Astrocyte of the hippocampus (primary cell): ENCODE results near the gene RPP25.
"Not testable (repeated sequence)": the region's sequence is repeated elsewhere in the genome, so short reads cannot be mapped to it uniquely, and the experiment has no call there.

ENCODE experiments used
- DNase-seq: peaks from one replicate; pipeline ENCODE4 v3.0.0; 2011; ENCODE audit warnings: low read depth, low spot score

RPP25 gene

DNA sequence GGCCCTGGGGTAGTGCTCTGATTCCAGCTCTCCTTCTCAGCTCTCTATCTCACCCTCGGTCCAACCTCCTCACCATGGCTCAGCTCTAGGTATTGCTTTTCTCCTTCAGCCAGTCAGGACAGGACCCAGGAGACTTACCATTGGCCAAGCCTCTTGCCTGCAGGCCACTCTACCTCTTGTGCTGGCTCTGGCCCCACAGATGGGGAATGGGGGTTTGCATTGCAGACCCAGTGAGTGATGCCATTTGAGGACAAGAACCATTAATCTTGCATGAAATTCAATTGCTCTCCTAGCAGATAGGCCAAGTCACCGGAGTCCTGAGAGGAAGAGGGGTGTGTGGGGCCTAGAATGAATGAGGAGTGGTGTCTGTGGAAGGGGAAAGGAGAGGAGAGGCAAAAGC, 6.1 kb upstream of the RPP25 start:
- no peak for DNase-seq

DNA sequence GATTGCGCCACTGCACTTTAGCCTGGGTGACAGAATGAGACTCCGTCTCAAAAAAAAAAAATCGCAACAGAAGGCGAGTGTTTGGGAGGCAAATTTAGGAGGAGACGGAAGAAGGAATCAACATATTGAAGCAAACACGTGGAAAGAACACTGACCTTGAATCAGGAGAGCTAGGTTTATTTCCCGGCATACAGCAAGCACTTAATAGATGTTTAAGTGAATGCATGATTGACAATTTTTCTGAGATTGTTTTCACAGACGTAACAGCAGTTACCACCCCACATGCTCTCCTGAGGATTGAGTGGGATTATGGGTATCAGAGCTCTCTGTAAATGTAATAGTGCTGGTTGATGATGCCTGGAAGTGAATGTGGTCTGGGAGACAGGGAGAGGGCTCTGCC, 5.6 kb upstream of the RPP25 start:
- DNase-seq = no peak

DNA sequence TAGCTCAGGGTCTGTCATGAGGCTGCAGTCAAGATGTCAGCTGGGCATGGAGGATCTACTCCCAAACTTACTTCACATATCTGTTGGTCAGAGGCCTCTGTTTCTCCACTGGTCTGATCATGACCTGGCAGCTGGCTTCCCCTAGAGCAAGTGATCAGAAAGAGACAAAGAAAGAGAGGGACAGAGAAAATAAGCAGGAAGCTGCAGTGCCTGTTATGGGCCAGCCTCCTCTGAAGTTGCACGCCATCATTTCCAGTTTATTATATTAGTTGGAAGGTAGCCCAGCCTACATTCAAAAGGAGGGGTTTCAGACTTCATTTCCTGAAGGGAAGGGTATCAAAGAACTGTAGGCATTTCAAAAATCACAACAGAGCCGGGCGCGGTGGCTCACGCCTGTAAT, 5.0 kb upstream of the RPP25 start:
- DNase-seq = no peak

DNA sequence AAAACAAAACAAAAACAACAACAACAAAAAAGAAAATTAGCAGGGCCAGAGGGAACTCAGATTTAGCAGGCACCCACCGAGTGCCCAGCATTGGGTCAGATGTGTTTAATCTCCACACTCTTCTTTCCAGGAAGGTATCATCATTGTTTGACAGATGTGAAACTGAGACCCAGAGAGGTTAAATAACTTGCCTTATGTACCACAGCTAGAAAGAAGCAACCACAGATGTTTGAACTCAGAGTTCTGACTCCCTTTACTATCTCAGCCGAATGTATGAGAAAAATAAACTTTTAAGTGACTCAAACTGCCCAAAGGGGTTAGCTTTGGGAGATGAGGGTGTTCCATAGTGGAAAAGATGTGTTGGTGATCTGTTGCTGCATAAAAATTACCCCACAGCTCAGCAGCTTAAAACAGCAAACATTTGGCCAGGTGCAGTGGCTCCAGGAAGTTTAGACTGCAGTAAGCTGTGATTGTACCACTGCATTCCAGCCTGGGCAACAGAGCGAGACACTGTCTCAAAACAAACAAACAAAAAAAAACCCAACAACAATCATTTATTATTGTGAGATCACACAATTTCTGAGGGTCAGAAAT, 4.5 kb upstream of the RPP25 start:
- no peak for DNase-seq

DNA sequence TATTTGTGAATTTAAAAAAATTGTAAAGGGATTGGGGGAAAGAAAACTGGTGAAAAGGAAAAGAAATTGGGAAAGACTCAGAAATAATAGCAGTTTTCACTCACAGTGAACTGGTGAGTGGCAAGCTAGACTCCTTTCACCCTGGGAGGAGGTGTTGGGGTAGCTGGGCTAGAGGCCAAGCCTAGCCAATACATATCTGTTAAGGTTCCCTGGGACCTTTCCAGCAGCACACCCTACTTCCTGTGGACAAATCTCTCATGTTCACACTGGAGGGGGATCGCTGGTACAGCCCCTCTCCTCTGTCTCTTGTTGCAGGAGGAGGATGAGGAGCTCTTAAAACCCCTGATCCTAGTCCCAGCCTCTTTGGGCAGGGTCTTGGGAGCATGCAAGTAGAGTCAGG, 3.7 kb upstream of the RPP25 start:
- no peak for DNase-seq

DNA sequence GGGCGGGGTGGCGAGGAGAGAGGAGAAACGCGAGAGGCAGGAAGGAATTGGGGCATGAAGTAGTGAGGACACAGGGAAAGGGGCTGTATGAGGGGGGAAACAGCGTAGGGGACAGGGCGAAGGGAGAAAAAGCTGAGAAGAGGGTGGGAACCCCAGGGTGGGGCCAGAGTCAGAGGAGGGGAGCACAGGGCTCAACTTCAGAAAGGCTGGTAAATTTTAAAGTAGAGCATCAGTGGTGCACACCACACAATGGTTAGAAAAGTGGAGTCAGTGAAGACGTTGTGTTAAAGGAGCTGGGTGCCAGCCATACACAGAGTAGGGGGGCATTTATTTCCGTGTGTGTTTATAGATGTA, 3.0 kb upstream of the RPP25 start:
- no peak for DNase-seq

DNA sequence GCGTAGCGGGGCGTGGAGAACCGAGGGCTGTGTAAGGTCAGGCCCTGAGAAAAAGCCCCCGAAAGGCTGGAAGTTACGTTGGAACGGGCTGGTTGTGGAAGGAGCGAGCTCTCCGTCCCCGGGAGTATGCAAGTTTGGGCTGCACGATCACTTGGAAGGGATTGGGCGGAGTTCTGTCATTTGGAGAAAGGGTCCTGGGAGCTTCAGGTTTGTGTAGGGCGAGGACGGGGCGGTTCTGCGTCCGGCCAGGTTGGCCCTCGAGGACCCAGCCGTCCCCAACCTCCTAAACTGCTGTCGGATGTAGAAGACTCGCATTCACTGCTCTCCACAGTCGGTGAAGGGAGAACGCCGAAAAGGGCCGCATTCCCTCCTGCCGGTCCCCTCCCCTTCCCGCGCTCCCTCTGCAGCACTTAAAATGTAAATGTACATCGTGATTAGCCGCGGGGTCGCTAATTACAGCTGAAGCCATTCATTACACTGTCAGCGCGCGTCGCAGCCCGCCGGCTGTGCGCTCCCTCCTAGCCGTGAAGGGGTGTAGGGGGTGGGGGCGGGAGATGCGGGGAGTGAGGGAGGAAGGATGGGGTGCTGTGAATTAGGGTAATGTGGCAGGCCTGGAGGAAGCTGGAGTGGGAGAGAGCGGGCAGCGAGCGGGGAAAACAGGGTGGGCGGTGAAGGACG, 2.5 kb upstream of the RPP25 start:
- DNase-seq = no peak

DNA sequence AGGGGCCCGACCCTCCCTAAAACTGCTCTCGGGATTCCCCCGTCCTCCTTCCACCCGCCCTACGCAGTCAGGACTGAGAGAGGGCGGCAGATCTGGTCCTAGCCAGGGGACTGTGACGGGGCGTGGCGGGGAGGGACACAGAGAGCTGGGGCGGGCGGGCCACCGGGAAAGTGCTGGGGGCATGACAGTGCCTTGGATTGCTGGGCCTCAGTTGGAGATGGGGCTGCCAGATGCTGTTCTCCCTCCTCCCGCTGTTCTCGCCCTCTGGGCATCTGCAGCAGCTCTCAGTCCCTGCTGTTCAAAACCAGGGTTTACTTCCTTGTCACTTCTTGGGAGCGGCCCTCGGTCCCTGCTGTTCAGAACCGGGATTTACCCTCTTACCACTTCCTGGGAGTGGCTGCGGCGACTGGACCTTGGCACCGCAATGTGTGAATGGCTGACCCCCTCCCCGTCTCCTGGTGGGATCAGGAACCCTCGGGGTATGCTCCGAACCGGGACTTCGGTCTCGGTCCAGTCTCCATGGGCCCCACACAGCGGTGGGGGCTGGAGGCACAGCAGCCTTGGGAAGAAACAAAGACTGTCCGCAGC, 1.8 kb upstream of the RPP25 start:
- peak; percentile 30 for DNase-seq

DNA sequence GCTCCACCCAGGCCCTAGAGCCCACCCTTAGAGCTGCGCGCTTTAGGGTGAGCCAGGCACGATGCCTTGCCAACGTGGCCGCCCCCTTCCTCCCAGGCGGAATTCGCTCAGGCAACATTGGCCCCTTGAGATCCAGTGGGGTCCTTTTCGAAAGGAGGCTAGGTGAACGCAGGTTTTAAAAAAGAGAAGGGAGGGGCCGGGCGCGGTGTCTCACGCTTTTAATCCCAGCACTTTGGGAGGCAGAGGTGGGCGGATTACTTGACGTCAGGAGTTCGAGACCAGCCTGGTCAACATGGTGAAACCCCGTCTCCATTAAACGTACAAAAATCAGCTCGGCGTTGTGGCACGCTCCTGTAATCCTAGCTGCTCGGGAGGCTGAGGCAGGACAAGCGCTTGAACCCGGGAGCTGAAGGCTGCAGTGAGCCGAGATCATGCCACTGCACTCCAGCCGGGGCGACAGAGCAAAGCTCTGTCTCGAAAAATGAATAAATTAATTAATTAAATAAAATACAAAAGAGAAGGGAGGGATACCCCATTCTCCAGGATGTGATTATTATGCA, 984 bp upstream of the RPP25 start:
- DNase-seq = no peak

DNA sequence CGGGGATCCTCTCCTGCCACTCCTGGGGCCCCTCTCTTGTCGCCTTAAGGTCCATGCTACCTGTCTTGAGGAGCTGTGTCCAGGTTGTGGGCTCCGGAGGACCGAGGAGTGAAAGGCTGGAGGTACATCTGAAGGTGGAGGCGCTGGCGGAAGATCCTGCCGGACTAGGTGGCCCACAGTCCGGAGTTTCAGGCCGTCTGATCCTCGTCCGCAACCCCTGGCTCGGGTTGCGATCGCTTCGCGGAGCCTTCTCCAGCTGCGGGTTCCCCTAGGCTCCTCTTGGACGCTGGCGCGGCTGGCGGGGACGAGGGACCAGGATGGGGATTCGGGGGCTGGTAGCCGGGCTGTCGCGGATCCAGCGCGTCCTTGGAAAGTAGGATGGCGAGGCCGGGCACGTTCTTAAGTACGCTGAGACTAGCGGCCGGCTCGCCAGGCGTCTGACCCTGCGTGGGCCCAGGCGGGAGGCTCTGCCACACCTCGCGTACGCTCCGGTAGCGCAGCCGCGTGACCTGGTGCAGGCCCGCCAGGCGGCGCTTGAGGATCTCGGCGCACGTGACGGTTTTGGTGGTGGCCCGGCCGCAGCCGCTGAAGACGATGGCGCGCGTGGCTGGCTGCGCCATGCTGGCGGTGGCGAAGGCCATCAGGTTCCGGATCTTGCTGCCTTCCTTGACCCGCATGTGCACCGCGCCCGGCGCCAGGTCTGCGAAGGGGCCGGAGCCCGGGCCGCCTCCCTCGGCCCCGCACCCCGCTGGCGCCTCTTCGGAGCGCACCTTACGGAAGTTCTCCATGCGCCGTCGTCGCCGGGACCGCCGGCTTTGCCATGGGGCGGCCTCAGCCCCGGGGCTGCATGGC, 550 bp downstream of the RPP25 start:
- DNase-seq = peak; percentile 71

DNA sequence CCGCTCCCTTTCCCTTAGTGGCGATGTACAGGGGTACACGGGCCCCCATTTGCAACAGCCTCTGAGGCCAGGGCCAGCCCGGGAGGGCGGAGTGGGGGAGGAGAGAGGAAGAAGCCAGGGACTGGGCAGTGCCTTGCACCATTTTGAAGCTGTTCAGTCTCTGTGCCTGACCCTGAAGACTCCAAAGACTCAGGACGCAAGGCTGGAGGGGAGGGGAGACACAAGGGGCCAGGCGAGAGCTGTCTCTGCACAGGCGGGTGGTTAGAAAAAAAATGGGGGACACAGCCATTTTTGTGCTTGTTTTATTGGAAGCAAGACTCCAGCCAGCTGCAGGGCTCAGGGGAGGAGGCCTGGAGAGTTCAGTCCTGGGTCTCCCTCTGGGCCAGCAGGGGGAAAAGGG, 1.6 kb downstream of the RPP25 start:
- no peak for DNase-seq

DNA sequence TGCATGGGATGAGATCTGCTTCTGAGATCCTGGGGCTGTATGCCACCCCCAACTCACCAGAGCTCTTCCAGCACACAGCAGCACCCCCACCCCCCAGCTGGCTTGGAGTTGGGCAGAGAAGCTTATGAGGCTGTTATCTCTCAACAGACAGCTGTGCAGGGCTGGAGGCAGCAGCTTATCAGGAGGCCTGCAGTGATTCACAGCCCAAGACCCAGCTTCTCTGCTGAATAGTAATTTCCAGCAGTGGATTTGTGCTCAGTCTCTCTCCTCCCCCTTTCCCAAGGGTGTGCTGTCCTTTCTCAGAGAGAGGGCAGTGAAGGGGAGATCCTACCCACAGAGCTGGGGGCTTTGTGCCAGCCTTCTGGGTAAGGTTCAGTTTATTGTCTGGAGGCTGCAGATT, 2.1 kb downstream of the RPP25 start:
- peak; percentile 56 for DNase-seq

DNA sequence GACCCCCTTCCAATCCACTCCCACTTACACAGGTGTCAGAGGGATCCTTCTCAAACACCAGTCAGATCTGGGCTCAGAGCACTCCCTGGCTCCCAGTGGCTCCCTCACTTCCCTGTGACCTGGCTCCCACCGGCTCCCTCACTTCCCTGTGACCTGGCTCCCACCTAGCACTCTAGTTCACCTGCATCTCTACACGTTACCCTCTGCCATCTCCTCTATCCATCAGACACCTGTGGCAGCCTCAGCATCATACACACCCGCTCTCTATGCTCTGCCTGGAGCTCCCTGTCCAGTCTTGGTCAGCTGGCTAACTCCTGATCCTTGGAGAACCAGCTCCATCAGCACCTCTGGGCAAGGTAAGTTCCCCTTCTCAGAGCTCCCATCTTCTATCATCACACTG, 5.6 kb downstream of the RPP25 start:
- no peak for DNase-seq

DNA sequence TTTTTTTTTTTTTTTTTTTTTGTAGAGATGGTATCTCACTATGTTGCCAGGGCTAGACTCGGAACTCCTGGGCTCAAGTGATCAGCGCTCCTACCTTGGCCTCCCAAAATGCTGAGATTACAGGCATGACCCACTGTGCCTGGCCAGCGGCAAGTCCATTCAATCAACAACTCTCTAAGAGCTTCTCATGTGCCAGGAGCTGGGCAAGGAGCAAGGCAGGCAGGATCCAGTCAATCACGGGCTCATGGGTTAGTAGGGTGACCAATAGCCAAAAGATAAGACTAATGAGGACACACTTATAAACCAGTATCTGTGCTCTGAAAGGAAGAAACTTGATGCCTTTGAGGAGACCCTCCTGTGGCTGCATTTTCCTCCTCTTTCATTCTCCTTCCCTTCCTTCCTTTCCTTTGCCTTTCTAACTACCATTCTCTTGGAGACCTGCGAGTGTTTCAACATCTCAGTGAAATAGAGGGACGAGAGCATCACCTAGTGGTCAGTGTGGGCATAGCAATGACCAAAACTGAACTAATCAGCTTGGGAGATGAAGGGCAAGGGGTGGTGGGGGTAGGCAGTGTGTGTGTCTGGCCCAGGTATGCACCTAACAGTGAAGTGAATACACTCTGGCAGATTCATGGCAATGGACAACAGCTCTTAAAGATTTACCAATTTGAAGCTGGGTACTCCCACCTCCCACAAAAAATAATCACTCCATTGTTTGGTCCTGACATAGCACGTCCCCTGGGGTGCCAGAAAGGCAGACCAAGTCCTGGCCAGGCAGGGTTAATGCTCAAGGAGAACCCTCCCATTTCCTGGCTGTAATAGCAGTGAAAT, 6.3 kb downstream of the RPP25 start:
- DNase-seq = peak; percentile 88

DNA sequence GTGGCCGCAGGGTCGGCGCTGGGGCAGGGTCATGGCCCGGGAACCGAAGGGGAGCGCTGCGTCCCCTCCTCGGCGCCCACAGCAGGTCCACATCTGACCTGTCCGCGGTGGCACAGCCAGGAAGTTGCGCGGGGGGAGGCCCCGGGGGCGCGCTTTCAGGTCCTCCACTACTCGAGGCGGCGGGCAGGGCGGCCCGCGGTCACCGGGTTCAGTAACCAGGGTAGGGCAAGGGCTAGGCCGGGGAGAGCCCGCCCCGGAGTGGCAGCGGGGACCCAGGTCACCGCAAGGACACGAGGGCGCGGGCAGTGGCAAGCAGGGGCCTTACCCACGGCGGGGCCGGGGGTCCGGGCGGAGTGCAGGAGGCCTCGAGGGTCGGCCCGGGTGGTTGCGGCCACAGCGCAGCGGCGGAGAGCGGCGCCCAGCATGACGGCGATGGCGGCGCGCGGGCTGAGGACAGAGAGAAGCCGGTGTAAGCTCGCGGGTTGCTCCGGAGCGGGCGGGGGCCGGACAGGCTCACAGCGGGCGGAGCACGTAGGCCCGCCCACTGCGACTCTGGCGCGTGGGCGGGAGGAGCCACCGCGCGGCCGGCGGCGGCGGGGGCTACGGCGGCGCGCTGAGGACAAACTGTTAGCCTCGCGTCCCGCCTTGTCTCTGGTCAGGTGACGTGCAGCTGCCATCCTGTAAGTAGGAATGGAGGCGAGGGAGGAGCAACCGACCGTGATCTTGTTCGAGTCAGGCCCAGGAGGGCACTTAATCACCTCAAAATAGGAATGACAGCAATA, 18.8 kb downstream of the RPP25 start, which contains the start of gene COX5A:
Gene COX5A, minus strand, starts transcription at position 484 of the 782 bp plus-strand sequence. Its CDS starts 59 bp downstream, at position 425.
- DNase-seq = peak; percentile 99

DNA sequence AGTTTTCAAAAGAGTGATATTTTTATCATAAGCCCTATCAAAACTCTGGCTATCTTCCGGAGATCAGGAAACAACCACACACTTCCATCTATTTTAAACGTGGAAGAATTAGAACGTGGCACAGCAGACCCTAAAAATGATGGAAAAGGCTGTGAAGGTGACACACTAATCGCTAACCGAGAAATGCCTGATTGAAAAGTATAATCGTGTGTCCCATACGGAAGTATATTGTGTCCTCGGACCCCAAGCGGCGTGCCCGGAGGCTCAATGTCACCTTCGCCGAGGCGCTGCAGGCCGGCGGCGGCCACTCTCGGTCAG, 19.3 kb downstream of the RPP25 start:
- DNase-seq = peak; percentile 33

DNA sequence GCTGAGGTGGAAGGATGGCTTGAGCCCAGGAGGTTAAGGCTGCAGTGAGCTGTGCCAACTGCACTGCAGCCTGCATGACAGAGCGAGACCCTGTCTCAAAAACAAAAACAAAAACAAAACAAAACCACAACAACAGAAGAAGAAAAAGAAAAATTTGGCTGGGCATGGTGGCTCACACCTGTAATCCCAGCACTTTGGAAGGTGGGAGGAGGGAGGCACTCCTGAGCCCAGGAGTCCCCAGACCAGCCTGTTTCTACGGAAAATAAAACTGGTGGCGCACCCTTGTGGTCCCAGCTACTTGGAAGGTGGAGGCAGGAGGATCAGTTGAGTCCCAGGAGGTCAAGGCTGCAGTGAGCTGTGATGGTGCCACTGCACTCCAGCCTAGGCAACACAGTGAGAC, 21.4 kb downstream of the RPP25 start:
- DNase-seq = not testable (repeated sequence)

DNA sequence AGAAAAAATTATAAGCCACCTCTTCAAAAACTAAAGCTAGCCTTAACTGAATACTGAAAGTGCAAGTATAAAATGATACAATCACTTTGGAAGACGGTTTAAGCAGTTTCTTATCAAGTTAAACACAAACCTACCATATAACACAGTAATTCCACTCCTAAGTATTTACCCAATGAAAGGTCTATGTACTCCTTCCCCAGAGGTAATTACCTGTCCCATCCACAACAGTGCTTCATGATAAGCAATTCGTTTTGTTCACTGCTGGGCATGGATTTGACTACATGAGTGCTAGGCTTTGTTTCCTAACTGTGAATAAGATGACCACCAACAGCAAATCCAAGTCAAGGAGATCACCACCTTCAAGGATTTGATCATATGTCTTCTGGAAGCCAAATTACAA, 23.0 kb downstream of the RPP25 start:
- no peak for DNase-seq

DNA sequence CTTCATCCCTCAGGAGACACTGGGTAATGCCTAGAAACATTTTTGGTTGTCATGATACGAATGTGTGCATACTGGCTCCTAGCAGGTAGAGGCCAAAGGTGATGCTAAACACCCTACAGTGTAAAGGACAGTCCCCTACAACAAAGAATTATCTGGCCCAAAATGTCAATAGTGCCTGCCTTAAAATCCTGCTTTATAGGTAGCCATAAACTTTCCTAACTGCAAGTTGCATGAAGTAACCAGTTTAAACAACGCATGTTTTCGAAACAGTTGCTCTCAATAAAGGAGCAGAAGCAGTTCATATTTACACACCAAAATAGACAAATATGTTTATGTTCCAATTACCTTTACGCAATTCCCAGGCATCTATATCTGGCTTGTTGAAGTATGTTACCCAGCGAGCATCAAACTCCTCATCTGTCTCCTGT, 27.8 kb downstream of the RPP25 start:
- no peak for DNase-seq

DNA sequence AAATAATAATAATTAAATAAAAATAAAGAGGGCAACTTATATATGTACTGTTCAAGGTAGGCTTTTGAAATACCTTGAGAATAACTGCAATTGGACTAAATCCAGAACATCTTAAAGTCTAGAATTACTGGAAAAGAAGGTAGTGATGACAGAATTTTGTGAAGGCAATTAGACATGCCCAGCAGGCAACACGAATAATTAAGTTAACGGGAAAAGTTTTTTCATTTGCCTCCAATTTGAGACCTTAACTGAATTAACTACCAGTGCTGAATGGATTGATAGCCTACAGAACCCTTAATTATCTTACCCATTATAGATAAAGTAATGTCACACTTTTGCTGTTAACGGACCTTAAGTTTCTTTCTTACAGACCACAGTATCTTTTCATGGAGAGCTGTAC, 32.0 kb downstream of the RPP25 start:
- no peak for DNase-seq

DNA sequence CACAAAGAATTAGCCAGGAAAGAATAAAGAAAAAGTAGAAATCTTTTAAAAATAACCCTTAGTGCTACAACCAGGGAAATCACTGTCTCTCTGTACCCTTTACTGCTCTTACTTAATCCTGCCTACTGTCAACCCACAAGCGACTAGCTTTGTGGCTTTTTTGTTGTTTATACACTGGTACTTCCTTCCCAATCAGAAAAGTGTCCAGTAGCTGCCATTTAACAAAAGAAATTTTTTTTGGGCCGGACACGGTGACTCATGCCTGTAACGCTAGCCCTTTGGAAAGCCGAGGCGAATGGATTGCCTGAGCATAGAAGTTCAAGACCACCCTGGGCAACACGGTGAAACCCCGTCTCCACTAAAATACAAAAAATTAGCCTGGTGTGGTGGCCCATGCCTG, 36.1 kb downstream of the RPP25 start:
- DNase-seq = peak; percentile 66
